DMS153 treated with DMSO at 0.1 percent for 48 hours (cell line): ENCODE results near the gene OR10H2.
"Not testable (repeated sequence)": the region's sequence is repeated elsewhere in the genome, so short reads cannot be mapped to it uniquely, and the experiment has no call there.

Source experiments
- DNase-seq: peaks from one replicate; lab custom pipeline; 2025; ENCODE audit not compliant: unreplicated experiment; lab: John Stamatoyannopoulos, UW

OR10H2 gene

GRCh38 chr19:15759962-15760565 is 32.2 kb downstream of the OR10H2 start:
- DNase-seq, result no peak

- DNase-seq, result no peak
Measured at GRCh38 chr19:15769586-15769985, 41.8 kb downstream of the OR10H2 start.

GRCh38 chr19:15774159-15774558 is 46.3 kb downstream of the OR10H2 start:
- DNase-seq, result not testable (repeated sequence)

- no peak for DNase-seq
Measured at GRCh38 chr19:15775249-15775648, 47.4 kb downstream of the OR10H2 start.

GRCh38 chr19:15776264-15776663 is 48.4 kb downstream of the OR10H2 start:
- no peak for DNase-seq

- DNase-seq, result no peak
Measured at GRCh38 chr19:15776991-15777970, 49.5 kb downstream of the OR10H2 start.
